Measurements from ENCODE around the gene PRRT1. TPM values are rescaled to one million over a fixed set of nuclear protein-coding genes. Genes with fewer than 3 reads are reported as not detected.

Gene PRRT1
- total RNA-seq, 1 experiment from 2014 or later: 1.9 TPM

- no peak for DNase-seq
- no peak overlapping the region for H3K4me2 ChIP-seq (ENCODE audit: insufficient read depth, insufficient read length, low read length)
- no peaks in the 10 kb centered on the region; the same call in 1 of the 2 replicates for H3K4me1 ChIP-seq (ENCODE audit: insufficient read depth, low read length)
- no peak overlapping the region for H4K5ac ChIP-seq (ENCODE audit: insufficient read length, low read depth, low read length)
- H3K79me1 ChIP-seq (ENCODE audit: insufficient read depth, low read depth, low read length, poor library complexity, severe bottlenecking): no peaks in the 10 kb centered on the region
- H3K56ac ChIP-seq (ENCODE audit: insufficient read length, low read depth, low read length): no peak overlapping the region
- H2AFZ ChIP-seq (ENCODE audit: low read length): no peak overlapping the region
- H3K79me2 ChIP-seq (ENCODE audit: insufficient read depth, low read length): no peaks in the 10 kb centered on the region
- H3K27me3 ChIP-seq (ENCODE audit: insufficient read depth, low read length): no peaks in the 10 kb centered on the region; the same call in 1 of the 2 replicates
- H2BK20ac ChIP-seq (ENCODE audit: low read depth, low read length, poor library complexity, severe bottlenecking): no peak overlapping the region
- no peak overlapping the region for H2AK5ac ChIP-seq (ENCODE audit: insufficient read length, low read length)
- no peak for TF ChIP-seq CTCF (conservative IDR thresholded peaks at IDR 0.05)
- no peak overlapping the region for H3K27ac ChIP-seq (ENCODE audit: insufficient read length, low read depth, low read length)
- WGBS (ENCODE audit: extremely low coverage, insufficient read length, low lambda C conversion rate): no CpG with 5 or more reads among the region's 6 CpGs
- no peak overlapping the region for H3K4ac ChIP-seq (ENCODE audit: low read depth, low read length)
- Mint-ChIP-seq H3K4me3 (peak overlapping the region in 1 of 2 experiments; percentile 44; a peak in 2 of 5 replicates), H3K9me3 (no peaks in the 10 kb centered on the region), H3K36me3 (ENCODE audit: insufficient read depth in 1 of 3, low read depth in 3 of 3) (peaks cover 0 to 3% (median 0%) of the 10 kb centered on the region in 3 experiments; a peak in 1 of 7 replicates), H3K4me1 (peaks cover 20 to 24% of the 10 kb centered on the region in 2 experiments), H3K27ac (peak overlapping the region in 2 of 3 experiments; percentile 21 to 28; a peak in 2 of 7 replicates), H3K27me3 (ENCODE audit: low read depth) (peaks cover 38% of the 10 kb centered on the region)
- H3K14ac ChIP-seq (ENCODE audit: insufficient read depth, low read length): no peak overlapping the region
- no peak overlapping the region for H2BK15ac ChIP-seq (ENCODE audit: low read depth, low read length)
- no peaks in the 10 kb centered on the region for H3K9me3 ChIP-seq (ENCODE audit: control insufficient read depth, low read depth, low read length)
- no peaks in the 10 kb centered on the region for H3K23me2 ChIP-seq (ENCODE audit: insufficient read length, low read depth, low read length, poor library complexity, severe bottlenecking)
- H2BK120ac ChIP-seq (ENCODE audit: low read depth, low read length, poor library complexity, severe bottlenecking): no peak overlapping the region
- H4K20me1 ChIP-seq (ENCODE audit: control insufficient read depth, insufficient read depth, insufficient read length): no peaks in the 10 kb centered on the region
- no peak overlapping the region for H2BK12ac ChIP-seq (ENCODE audit: insufficient read length, low read depth, low read length)
- H3T11ph ChIP-seq (ENCODE audit: low read length): no peak overlapping the region
- no peak overlapping the region for H4K91ac ChIP-seq (ENCODE audit: insufficient read length, low read depth, low read length)
- H3K9ac ChIP-seq (ENCODE audit: extremely low read depth, insufficient read length, low read length): no peak overlapping the region
- H4K8ac ChIP-seq (replicated peaks; ENCODE audit: insufficient read length, low read depth, low read length): no peak overlapping the region
- H2BK5ac ChIP-seq (ENCODE audit: insufficient read length, low read length): no peak overlapping the region
- H3K23ac ChIP-seq (ENCODE audit: insufficient read length, low read depth, low read length): no peak overlapping the region
- no peak overlapping the region for H3K18ac ChIP-seq (ENCODE audit: insufficient read length, low read depth, low read length)
These were observed 43.0 kb downstream of the PRRT1 start for GRCh38 chr6:32108727-32109113.

Data from H9 (cell line).